Heart left ventricle (tissue), 16 donors: Measurements from ENCODE around the gene TMPO. TPM values are rescaled to one million over a fixed set of nuclear protein-coding genes. Genes with fewer than 3 reads are reported as not detected.

Experiments
- ATAC-seq, 4 donors: fragments of 200-7000 bp; cut with Tn5 transposase; one replicate each; pipeline ENCODE4 v1.9.1; 2020 to 2022; ENCODE audit warnings: moderate library complexity in 4 of 4, mild to moderate bottlenecking in 3 of 4, moderate number of reproducible peaks in 1 of 4
- DNase-seq, 5 donors: peaks; one replicate each; pipeline ENCODE4 v3.0.0-alpha.2; 2020
- H3K27ac ChIP-seq, 12 donors: fragments of 200-600 bp; sonication (generic) in 4 of 12; one replicate each; pipeline versions ENCODE4 v1.5.0 to v1.8.0; 2016 to 2022; ENCODE audit warnings: mild to moderate bottlenecking in 2 of 12
- H3K27me3 ChIP-seq, 9 donors: fragments of 200-600 bp; sonication (generic) in 2 of 9; one replicate each; pipeline versions ENCODE4 v1.5.1 to v1.8.0; 2016 to 2022; ENCODE audit warnings: mild to moderate bottlenecking in 3 of 9
- H3K36me3 ChIP-seq, 9 donors: fragments of 200-600 bp; sonication (generic) in 2 of 9; one replicate each; pipeline versions ENCODE4 v1.5.0 to v1.8.0; 2018 to 2022; ENCODE audit warnings: mild to moderate bottlenecking in 2 of 9
- H3K4me1 ChIP-seq, 12 donors: fragments of 200-600 bp; sonication (generic) in 4 of 12; one replicate each; pipeline versions ENCODE4 v1.5.0 to v1.8.0; 2016 to 2022; ENCODE audit warnings: mild to moderate bottlenecking in 3 of 12
- H3K4me3 ChIP-seq, 12 donors: fragments of 200-600 bp; sonication (generic) in 4 of 12; one replicate each; pipeline versions ENCODE4 v1.5.0 to v1.8.0; 2017 to 2022; ENCODE audit warnings: mild to moderate bottlenecking in 9 of 12, moderate library complexity in 4 of 12
- H3K9me3 ChIP-seq, 12 donors: fragments of 200-600 bp; sonication (generic) in 4 of 12; one replicate each; pipeline versions ENCODE4 v1.5.0 to v1.8.0; 2016 to 2022; ENCODE audit warnings: mild to moderate bottlenecking in 1 of 12
- CTCF ChIP-seq, 12 donors: fragments of 200-600 bp; sonication (generic) in 4 of 12; IDR thresholded peaks; one replicate each; pipeline versions ENCODE4 v1.5.0 to v1.8.0; 2018 to 2022; ENCODE audit warnings: antibody characterized with exemption in 12 of 12, mild to moderate bottlenecking in 5 of 12
- POLR2A ChIP-seq, 2 donors: fragments of 450-650 bp; IDR thresholded peaks; one replicate each; pipeline ENCODE4 v1.6.1; 2017; ENCODE audit warnings: antibody characterized with exemption in 2 of 2, mild to moderate bottlenecking in 2 of 2, moderate library complexity in 2 of 2
- WGBS, 4 donors: extraction: QIAGEN DNeasy Blood & Tissue Kit in 2 of 4; methylation state at CpG; one replicate each; pipeline versions ENCODE4 v1.1.5 to v1.1.7; 2013 to 2018; 5-methylcytosine and 5-hydroxymethylcytosine counted together
- intact Hi-C, 10 donors: fragments of 100-400 bp; cut with DNase I; formaldehyde crosslinking; loops; one replicate each; pipeline versions ENCODE4 v1.11.1 to v1.14.2; 2022
- polyA plus RNA-seq, 2 donors: library from polyadenylated mRNA; stranded (reverse); fragments of 200-250 nt; gene quantifications; one replicate each; pipeline ENCODE4 v1.2.3, GENCODE V29; 2013
- total RNA-seq, 9 donors: library from RNA; depleted of rRNA in 2 of 9; stranded (reverse); fragments of >200 nt in 2 of 9; fragmentation: NEBNext Ultra II Directional in 3 of 9; extraction: Animal tissue kit (Norgen Biotek cat#: 25700) in 3 of 9; gene quantifications; one replicate each; pipeline versions ENCODE4 v1.1.0 to v1.2.4, GENCODE V29; 2016 to 2023
- donor health status: ischemic (EF 13 %, LVEDD 7.1; RV severe dilation, severe dysfunction).
- donor health status: healthy with polysubstance abuse.
- donor health status: DM: no; HTN: yes; CAD: no.
- donor health status: DM: no; HTN: no; CAD: no.
- donor health status: ischemic (EF 25% LVEDD 6.9; RV normal size, moderate dysfunction).
- donor health status: ischemic (EF 25% LVEDD 5.7; RV mildly dilated, moderate dysfunction).
- donor health status: healthy.
- donor health status: DM: yes; HTN: yes; CAD: no.
- donor health status: ischemic (EF 35%, LVEDD 5.7; RV mildly dilated, moderate dysfunction).
- donor health status: nonischemic (EF 11% LVEDD 7.7; RV severe dilation, severe dysfunction).
- donor health status: DM: yes; HTN: yes; CAD: no.
- donor health status: PGD.
- donor health status: ischemic (EF 29% LVEDD 5.4; RV normal size, mild dysfunction).
- donor health status: nonischemic (EF 23%, LVEDD 6.1; RV moderate dilation, normal function).

TMPO gene
- total and polyA plus RNA-seq, 11 donors = 11.2 to 30.5 (median 16.5) TPM

- no peak for DNase-seq
- 78 to 88% (median 81%) methylated on average over 5 of the region's 5 CpGs for WGBS, 4 donors
- Histone ChIP-seq H3K27ac (no peak overlapping the region), H3K9me3 (no peaks in the 10 kb centered on the region), H3K4me1 (no peaks in the 10 kb centered on the region), H3K27me3 (no peaks in the 10 kb centered on the region), H3K36me3 (no peaks in the 10 kb centered on the region), H3K4me3 (no peak overlapping the region)
- no peak for ATAC-seq
- TF ChIP-seq CTCF (IDR thresholded peaks at IDR 0.05) (no peak), POLR2A (IDR thresholded peaks at IDR 0.05) (no peak)
- intact Hi-C loops = no loop called here
These were observed 71.7 kb downstream of the TMPO start for GRCh38 chr12:98587084-98587483.

DNA sequence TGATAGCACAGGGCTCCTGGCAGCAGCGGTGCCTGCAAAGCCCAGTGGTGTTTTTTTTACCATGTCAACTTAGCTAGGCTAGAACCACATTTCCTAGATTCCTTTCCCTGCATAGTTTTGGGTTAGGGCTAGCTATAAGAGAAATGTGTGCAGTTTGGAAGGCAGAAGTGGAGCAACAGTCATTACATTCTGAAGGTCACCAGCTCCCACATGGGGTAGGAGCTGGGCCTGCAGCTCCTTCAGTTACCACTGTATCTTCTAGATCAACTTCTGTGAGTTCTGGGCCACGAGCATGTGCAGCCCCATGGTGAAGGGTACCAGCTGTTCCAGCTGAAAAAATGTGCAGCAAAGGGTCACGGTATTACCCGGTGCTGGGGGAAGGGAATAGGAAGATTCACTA is 75.8 kb downstream of the TMPO start:
- Histone ChIP-seq H3K4me3 (no peak overlapping the region), H3K27ac (no peak overlapping the region), H3K9me3 (no peaks in the 10 kb centered on the region), H3K4me1 (peaks cover 0 to 18% (median 14%) of the 10 kb centered on the region in 12 donors), H3K36me3 (peaks cover 0 to 10% (median 9%) of the 10 kb centered on the region in 9 donors), H3K27me3 (no peaks in the 10 kb centered on the region)
- no peak for ATAC-seq
- WGBS, 4 donors = 71 to 80% (median 75%) methylated on average over 4 of the region's 4 CpGs
- TF ChIP-seq CTCF (IDR thresholded peaks at IDR 0.05) (no peak), POLR2A (IDR thresholded peaks at IDR 0.05) (no peak)
- intact Hi-C loops = loop anchor here in 6 of 10 donors (5.0 to 10.0 kb wide), 5 partner anchors 54 to 89 kb away; partner anchors contain the start of genes APAF1 (in 3 of the 6), IKBIP (in 2 of the 6) and TMPO (in 1 of the 6)
- no peak for DNase-seq

- 26 to 36% (median 32%) methylated on average over 9 of the region's 9 CpGs for WGBS, 4 donors
- ATAC-seq (no peak), DNase-seq (no peak)
- Histone ChIP-seq H3K27me3 (no peaks in the 10 kb centered on the region), H3K27ac (peak overlapping the region; percentile 86 to 100 (median 99)), H3K4me1 (peaks cover 0 to 34% (median 23%) of the 10 kb centered on the region in 12 donors), H3K9me3 (no peaks in the 10 kb centered on the region), H3K36me3 (peaks cover 0 to 27% (median 25%) of the 10 kb centered on the region in 9 donors), H3K4me3 (peak overlapping the region; percentile 58 to 98 (median 90))
- intact Hi-C loops = loop anchor here in 8 of 10 donors (1.0 to 10.0 kb wide), 7 partner anchors 52 to 91 kb away; partner anchors contain the start of genes APAF1 (in 7 of the 8), IKBIP (in 5 of the 8) and TMPO (in 1 of the 8)
- no peak for TF ChIP-seq CTCF (IDR thresholded peaks at IDR 0.05)
- no peak for TF ChIP-seq POLR2A (IDR thresholded peaks at IDR 0.05)
These were observed 77.5 kb downstream of the TMPO start for GRCh38 chr12:98592825-98593322.

DNA sequence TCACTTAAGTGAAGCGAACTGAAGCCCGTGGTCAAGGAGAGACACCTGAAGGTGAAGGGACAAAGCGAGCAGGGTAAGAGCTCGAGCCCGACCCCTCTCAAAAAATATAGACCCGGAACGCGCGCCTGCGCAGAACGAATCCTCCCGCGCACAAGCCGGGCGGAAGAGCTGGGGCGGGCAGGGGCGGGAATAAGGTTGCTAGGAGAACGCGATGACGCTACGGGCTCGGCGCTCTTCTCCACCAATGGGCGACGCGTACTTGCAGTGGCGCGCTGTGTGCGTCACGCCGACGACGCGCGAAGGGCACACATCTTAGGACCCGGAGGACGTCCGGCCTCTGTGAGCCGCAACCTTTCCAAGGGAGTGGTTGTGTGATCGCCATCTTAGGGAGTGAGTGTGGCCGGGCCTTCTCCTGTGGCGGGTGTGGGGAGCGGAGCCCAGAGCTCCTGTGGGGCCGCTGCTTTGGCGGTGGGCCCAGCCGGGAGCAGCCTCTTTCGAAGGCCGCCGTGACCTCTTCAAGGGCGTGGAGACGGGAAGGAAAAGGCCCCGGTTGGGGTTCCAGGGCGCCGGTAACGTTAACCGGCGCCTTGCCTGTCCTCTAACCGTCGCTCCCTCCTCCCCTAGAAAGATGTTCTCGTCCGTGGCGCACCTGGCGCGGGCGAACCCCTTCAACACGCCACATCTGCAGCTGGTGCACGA is 78.1 kb downstream of the TMPO start, which contains the start of gene SLC25A3:
Gene SLC25A3, plus strand, starts transcription at position 336 of the 699 bp plus-strand sequence. Its CDS starts 293 bp downstream, at position 629.
- 0% methylated on average over 55 to 67 of the region's 67 CpGs for WGBS, 4 donors
- Histone ChIP-seq H3K9me3 (no peaks in the 10 kb centered on the region), H3K4me3 (peak within 1 kb of the TSS; percentile 58 to 98 (median 90)), H3K27me3 (no peaks in the 10 kb centered on the region), H3K4me1 (peaks cover 0 to 36% (median 23%) of the 10 kb centered on the region in 12 donors), H3K36me3 (peaks cover 0 to 33% (median 31%) of the 10 kb centered on the region in 9 donors), H3K27ac (peak within 1 kb of the TSS; percentile 97 to 100 (median 99))
- peak; percentile 97 to 99 (median 98) for DNase-seq
- intact Hi-C loops = loop anchor here in 9 of 10 donors (1.0 to 10.0 kb wide), 7 partner anchors 51 to 91 kb away; partner anchors contain the start of genes APAF1 (in 8 of the 9), IKBIP (in 6 of the 9) and TMPO (in 1 of the 9)
- peak; percentile 81 to 99 for TF ChIP-seq POLR2A (IDR thresholded peaks at IDR 0.05)
- TF ChIP-seq CTCF (IDR thresholded peaks at IDR 0.05) = no peak
- peak; percentile 99 for ATAC-seq
